IgD-negative memory B cell (primary cell): ENCODE measurements around the gene CABLES2. TPM values are rescaled to one million over a fixed set of nuclear protein-coding genes. Genes with fewer than 3 reads are reported as not detected.

Experiments
- H3K27ac Mint-ChIP-seq, 3 donors: one replicate each; pipeline ENCODE4 v1.8.0; 2020 to 2022; ENCODE audit warnings: mild to moderate bottlenecking in 3 of 3, mixed read lengths in 3 of 3, moderate library complexity in 1 of 3
- H3K27me3 Mint-ChIP-seq: one replicate; pipeline ENCODE4 v1.8.0; 2021; ENCODE audit warnings: mixed read lengths
- H3K36me3 Mint-ChIP-seq: one replicate; pipeline ENCODE4 v1.8.0; 2020; ENCODE audit warnings: mild to moderate bottlenecking, mixed read lengths
- H3K4me1 Mint-ChIP-seq, 3 donors: one replicate each; pipeline ENCODE4 v1.8.0; 2020 to 2022; ENCODE audit warnings: mixed read lengths in 3 of 3, mild to moderate bottlenecking in 1 of 3
- H3K4me3 Mint-ChIP-seq, 4 donors: one replicate each; pipeline ENCODE4 v1.8.0; 2020 to 2022; ENCODE audit warnings: mild to moderate bottlenecking in 4 of 4, mixed read lengths in 4 of 4, moderate library complexity in 3 of 4
- H3K9me3 Mint-ChIP-seq, 3 donors: one replicate each; pipeline ENCODE4 v1.8.0; 2020 to 2021; ENCODE audit warnings: mixed read lengths in 3 of 3, mild to moderate bottlenecking in 1 of 3
- polyA plus RNA-seq: library from polyadenylated mRNA; unstranded; fragments of 300-500 nt; fragmentation: Illumina TruSeq; gene quantifications from one replicate; pipeline ENCODE4 v1.2.3, GENCODE V29; 2021

Gene CABLES2
- polyA plus RNA-seq, 1 donor from 2014 or later = 1.1 TPM

DNA sequence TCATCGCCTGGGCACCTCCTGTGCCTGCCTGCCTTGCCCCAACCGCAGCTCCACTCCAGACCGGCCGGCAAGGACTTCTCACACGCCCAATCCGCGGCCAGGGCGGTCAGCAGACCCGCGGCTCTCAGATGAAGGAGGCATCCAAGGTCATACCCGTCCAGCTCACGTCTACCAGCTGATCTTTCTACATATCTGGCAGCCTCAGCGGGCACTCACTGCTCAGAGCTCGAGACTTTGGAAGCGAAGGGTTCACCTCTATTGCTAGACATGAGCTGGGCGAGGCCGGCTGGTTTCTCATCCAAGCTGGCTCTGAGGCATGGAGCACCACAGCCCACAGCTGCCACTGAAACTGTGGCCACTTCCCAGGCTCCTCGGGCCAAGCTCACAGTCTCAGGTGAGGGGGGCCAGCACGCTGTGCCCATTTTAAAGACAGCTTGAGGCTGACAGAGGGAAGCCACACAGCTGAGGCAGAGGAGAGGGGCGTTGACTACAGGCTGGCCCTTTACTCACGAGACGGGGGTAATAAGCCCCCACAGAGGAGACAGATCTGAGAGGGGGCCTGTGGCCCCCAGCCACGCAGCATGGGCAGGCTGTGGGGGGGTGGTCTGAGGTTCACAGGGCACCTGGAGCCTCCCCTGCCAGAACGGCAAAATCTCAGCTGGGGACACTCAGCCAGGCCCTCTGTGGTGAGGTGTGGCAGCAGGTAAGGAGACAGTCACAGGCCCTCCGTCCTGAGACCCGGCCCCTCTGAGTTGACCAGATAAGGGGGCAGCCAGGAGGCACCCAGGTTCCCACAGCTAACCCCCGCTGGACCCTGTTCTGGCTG is 42.0 kb downstream of the CABLES2 start:
- H3K27ac Mint-ChIP-seq = peak overlapping the region in 1 of 3 donors; percentile 77
- no peaks in the 10 kb centered on the region for H3K9me3 Mint-ChIP-seq
- H3K36me3 Mint-ChIP-seq = no peaks in the 10 kb centered on the region
- peaks cover 10% of the 10 kb centered on the region for H3K27me3 Mint-ChIP-seq
- peak overlapping the region; percentile 55 to 76 (median 67) for H3K4me3 Mint-ChIP-seq
- H3K4me1 Mint-ChIP-seq = peaks cover 0 to 10% (median 2%) of the 10 kb centered on the region in 3 donors

GRCh38 chr20:62363920-62364851 is 42.9 kb downstream of the CABLES2 start:
- no peaks in the 10 kb centered on the region for H3K36me3 Mint-ChIP-seq
- H3K27me3 Mint-ChIP-seq = peaks cover 6% of the 10 kb centered on the region
- peak overlapping the region in 2 of 3 donors; percentile 37 to 71 for H3K27ac Mint-ChIP-seq
- H3K4me1 Mint-ChIP-seq = peaks cover 0 to 10% (median 2%) of the 10 kb centered on the region in 3 donors
- no peaks in the 10 kb centered on the region for H3K9me3 Mint-ChIP-seq
- H3K4me3 Mint-ChIP-seq = no peak overlapping the region

DNA sequence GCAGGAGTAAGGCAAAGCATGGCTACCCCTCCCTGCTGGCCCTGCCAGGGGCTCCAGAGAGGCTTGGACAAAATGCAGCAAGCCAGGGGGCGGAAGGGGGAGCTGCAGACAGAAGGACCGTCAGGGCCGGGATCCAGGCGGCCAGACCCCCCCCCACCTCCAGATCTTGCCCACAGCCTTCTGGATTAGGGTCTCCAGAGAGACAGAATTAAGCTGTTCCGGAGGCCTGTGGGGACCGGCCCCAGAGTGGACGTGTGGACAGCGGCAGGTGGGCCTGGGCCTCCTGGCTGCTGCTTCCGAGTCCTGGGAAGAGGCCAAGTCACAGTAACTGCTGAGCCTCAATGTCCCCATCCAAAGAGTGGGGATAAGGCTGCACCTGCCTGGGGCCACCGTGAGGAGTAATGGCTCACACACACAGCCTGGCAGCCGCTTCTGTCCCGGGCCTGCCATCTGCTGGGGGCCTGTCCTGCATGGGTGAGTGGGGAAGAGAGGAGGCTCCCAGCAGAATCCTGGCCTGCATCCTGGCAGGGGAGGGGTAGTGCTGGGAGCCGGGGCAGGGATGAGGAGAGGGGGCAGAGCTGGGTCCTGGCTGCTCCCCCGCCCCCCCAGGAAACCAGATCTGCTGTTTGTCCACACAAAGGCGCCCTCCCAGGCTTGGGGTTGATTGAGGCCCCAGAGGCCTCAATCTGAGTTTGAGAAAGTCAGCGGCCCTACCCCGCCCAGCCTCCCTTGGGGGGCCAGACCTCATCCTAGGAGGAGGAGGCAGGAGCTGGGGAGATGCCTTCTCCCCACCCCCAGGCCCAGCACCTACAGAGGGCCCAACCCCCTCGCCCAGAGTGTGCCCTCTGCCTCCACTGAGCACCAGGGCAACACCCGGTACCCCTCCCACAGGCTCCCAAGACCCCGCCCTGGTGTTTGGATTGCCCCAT is 43.8 kb downstream of the CABLES2 start:
- Mint-ChIP-seq H3K27ac (peak overlapping the region in 2 of 3 donors; percentile 37 to 46), H3K4me3 (no peak overlapping the region), H3K27me3 (peaks cover under 1% of the 10 kb centered on the region), H3K9me3 (no peaks in the 10 kb centered on the region), H3K36me3 (no peaks in the 10 kb centered on the region), H3K4me1 (peaks cover 0 to 10% (median 0%) of the 10 kb centered on the region in 3 donors)

GRCh38 chr20:62362590-62362940 is 44.5 kb downstream of the CABLES2 start:
- Mint-ChIP-seq H3K36me3 (no peaks in the 10 kb centered on the region), H3K4me3 (no peak overlapping the region), H3K4me1 (peaks cover 0 to 10% (median 0%) of the 10 kb centered on the region in 3 donors), H3K27me3 (no peaks in the 10 kb centered on the region), H3K9me3 (no peaks in the 10 kb centered on the region), H3K27ac (peak overlapping the region in 1 of 3 donors; percentile 39)

DNA sequence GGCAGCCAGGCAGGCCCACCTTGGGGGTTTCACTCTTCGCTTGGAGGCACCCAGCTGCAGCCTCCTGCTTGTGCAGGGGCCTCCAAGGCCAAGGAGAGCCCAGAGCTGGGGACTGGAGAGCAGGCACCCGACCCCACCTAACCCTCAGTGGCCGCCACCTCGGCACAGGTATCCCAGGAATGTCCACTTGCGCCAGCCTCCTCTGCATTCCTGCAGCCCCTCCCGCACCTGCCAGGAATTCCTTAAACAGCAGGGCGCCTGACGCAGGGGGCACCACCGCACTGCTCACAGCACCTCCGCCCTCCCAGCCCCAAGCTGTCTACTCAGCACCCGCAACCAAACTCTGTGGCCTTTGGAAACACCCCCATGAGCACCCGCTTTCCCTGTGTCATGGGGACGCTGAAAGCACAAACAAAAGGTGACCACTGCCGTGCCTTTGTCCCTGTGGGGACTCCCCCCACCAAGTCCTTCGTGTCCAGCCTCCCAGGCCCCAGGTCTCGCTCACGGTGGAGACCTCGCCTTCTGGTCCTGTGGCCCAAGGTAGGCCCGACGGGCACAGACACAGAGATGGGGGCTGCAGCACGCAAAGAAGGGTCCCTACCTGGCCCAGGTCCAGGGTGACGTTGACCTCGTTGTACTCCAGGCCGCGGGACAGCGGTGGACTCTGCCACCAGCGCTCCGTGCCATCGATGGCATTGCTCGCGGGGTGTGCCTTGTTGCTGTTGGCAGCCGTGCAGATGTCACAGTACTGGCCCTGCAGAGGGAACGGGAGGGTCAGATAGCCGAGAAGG is 45.1 kb downstream of the CABLES2 start:
- H3K4me1 Mint-ChIP-seq = peaks cover 0 to 10% (median 0%) of the 10 kb centered on the region in 3 donors
- H3K27me3 Mint-ChIP-seq = no peaks in the 10 kb centered on the region
- H3K9me3 Mint-ChIP-seq = no peaks in the 10 kb centered on the region
- H3K27ac Mint-ChIP-seq = peak overlapping the region in 1 of 3 donors; percentile 19
- no peak overlapping the region for H3K4me3 Mint-ChIP-seq
- H3K36me3 Mint-ChIP-seq = no peaks in the 10 kb centered on the region

DNA sequence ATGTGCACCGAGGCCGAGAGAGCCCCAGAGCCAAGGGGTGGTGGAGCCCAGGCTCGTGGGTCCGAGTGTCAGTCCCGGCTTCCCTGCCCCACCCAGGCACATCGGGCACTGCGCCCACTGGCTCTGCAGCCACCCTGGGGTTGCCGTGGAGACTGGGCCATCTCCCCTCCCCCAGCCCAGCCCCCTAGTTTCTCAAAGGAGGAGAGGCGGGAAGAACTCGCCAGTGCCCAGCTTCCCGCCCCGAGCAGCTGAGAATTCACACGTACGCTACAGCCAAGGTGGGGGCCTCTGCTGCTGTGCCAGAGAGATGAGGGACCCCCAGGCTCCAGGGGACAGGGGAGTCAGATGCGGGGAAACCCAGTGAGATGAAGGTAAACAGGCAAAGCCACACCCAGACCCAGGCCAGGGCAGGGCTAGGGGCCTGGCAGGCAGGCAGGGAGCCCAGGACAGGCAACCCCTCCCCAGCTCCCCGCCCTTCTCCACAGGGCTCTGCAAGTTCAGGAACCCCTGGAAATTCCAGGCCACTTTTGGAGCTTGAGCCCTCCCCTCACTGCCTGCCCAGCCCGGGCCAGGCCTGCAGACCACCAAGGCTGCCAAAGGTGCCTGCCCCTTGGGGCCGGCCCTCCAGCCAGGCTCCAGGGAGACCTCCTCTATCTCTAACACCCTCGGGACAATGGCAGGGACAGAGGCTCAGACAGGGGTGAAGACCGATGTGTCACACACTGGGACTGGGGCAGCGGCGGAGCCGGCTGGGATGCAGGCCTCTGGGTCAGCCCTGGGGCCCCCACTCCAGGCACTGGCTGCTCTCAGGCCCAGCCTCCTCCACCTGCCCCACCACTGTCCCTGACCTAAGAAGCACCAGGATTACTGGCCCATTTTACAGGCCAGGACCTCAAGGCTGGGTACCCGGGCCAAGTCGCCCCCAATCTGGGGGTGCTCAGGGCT is 46.0 kb downstream of the CABLES2 start:
- H3K36me3 Mint-ChIP-seq = no peaks in the 10 kb centered on the region
- H3K27me3 Mint-ChIP-seq = no peaks in the 10 kb centered on the region
- H3K27ac Mint-ChIP-seq = no peak overlapping the region
- no peaks in the 10 kb centered on the region for H3K9me3 Mint-ChIP-seq
- H3K4me3 Mint-ChIP-seq = no peak overlapping the region
- peaks cover 0 to 10% (median 0%) of the 10 kb centered on the region in 3 donors for H3K4me1 Mint-ChIP-seq

DNA sequence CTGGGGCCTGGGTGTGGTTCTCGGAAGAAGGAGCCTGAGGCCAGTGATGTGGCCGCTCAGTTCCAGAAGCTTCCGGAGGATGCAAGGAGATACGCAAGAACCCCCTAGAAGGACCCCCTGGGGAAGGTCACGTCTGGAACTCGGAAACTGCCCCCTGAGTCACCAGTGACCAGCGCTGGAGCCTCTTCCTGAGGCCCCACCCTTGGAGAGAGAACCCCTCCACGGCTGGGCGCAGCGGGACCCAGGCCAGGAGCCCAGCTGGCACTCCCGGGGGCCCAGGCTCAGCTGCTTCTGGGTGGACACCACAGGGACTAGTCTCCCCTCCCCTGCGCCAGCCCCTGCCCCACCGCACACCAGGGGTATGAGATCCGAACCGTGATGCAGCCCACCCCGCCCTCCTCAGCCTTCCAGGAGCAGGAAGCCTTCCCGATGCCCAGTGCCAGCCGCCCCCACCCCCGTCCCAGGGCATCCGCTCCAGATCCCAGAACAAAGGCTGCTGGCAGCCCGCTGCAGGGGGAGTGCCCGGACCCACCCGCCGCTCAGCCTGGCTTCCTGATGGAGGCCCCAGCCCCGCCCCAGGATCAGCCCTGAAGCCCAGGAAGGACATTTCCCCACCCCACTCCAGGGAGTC is 47.5 kb downstream of the CABLES2 start:
- Mint-ChIP-seq H3K27me3 (no peaks in the 10 kb centered on the region), H3K4me1 (peaks cover 0 to 2% (median 0%) of the 10 kb centered on the region in 3 donors), H3K9me3 (no peaks in the 10 kb centered on the region), H3K4me3 (no peak overlapping the region), H3K27ac (no peak overlapping the region), H3K36me3 (no peaks in the 10 kb centered on the region)

DNA sequence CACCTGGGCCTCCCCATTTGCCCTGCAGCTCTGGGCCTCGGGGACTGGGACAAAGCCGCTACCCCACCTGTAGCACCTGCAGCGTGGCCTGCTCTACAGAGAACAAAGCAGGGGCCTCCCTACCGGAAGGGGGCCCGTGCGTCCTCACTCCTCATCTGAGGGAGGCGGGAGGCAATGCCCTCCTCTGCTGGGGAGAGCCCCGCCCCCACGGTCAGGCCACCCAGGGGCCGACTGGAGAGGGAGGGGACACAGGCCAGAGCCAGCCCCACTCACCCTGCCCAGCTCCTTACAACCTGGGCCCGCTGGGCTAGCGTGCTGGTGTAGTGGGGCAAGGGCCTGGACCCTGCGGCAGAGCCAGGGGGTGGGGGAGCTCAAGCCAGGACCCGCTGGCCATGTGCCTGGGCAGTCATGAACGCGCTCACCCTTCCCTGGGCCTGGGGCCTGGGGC is 48.0 kb downstream of the CABLES2 start:
- H3K27me3 Mint-ChIP-seq = no peaks in the 10 kb centered on the region
- no peak overlapping the region for H3K4me3 Mint-ChIP-seq
- H3K27ac Mint-ChIP-seq = no peak overlapping the region
- H3K9me3 Mint-ChIP-seq = no peaks in the 10 kb centered on the region
- no peaks in the 10 kb centered on the region for H3K36me3 Mint-ChIP-seq
- peaks cover 0 to 2% (median 0%) of the 10 kb centered on the region in 3 donors for H3K4me1 Mint-ChIP-seq

GRCh38 chr20:62358171-62359042 is 48.7 kb downstream of the CABLES2 start:
- Mint-ChIP-seq H3K27ac (no peak overlapping the region), H3K36me3 (no peaks in the 10 kb centered on the region), H3K27me3 (no peaks in the 10 kb centered on the region), H3K4me3 (no peak overlapping the region), H3K9me3 (no peaks in the 10 kb centered on the region), H3K4me1 (no peaks in the 10 kb centered on the region)

GRCh38 chr20:62357681-62358080 is 49.4 kb downstream of the CABLES2 start:
- Mint-ChIP-seq H3K4me1 (no peaks in the 10 kb centered on the region), H3K27ac (no peak overlapping the region), H3K27me3 (no peaks in the 10 kb centered on the region), H3K9me3 (no peaks in the 10 kb centered on the region), H3K36me3 (no peaks in the 10 kb centered on the region), H3K4me3 (peak overlapping the region in 1 of 4 donors; percentile 39)

- Mint-ChIP-seq H3K36me3 (no peaks in the 10 kb centered on the region), H3K27ac (no peak overlapping the region), H3K4me1 (no peaks in the 10 kb centered on the region), H3K27me3 (no peaks in the 10 kb centered on the region), H3K4me3 (peak overlapping the region in 1 of 4 donors; percentile 47), H3K9me3 (no peaks in the 10 kb centered on the region)
Observed at GRCh38 chr20:62357187-62357667, 49.9 kb downstream of the CABLES2 start.
